ENCODE data around the gene TFF1. TPM values are rescaled to one million over a fixed set of nuclear protein-coding genes. Genes with fewer than 3 reads are reported as not detected.

TFF1 gene
- total RNA-seq, 4 donors from 2014 or later, result not detected

DNA sequence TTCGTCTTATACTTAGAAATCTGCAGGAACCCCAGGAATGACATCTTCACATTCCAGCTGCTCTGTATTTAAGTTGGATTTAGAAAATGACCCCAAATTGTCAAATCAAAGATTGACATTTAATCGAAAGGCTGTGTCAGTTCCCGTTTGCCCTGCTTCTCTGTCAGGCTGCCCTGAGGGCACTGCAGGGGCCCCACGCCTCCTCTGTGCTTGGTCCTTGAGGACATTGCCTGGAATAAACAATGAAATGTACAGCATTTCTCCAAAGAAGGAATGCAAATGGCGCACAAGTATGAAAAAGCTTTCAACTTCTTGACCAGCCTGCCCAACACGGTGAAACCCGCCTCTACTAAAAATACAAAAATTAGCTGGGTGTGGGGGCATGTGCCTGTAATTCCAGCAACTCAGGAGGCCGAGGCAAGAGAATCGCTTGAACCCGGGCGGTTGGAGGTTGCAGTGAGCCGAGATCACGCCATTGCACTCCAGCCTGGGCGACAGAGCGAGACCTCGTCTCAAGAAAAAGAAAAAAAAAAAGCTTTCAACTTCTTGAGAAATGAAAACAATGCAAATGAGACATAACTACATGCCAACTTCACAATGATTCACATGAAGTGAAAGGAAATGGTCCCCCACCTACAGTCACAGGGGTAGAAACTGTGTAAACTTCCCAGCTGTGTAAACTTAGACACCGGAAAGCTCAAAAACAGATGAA is 26.6 kb upstream of the TFF1 start:
- TF ChIP-seq, protein P1, sequence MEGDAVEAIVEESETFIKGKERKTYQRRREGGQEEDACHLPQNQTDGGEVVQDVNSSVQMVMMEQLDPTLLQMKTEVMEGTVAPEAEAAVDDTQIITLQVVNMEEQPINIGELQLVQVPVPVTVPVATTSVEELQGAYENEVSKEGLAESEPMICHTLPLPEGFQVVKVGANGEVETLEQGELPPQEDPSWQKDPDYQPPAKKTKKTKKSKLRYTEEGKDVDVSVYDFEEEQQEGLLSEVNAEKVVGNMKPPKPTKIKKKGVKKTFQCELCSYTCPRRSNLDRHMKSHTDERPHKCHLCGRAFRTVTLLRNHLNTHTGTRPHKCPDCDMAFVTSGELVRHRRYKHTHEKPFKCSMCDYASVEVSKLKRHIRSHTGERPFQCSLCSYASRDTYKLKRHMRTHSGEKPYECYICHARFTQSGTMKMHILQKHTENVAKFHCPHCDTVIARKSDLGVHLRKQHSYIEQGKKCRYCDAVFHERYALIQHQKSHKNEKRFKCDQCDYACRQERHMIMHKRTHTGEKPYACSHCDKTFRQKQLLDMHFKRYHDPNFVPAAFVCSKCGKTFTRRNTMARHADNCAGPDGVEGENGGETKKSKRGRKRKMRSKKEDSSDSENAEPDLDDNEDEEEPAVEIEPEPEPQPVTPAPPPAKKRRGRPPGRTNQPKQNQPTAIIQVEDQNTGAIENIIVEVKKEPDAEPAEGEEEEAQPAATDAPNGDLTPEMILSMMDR (IDR thresholded peaks at IDR 0.05), result no peak
- no peak for DNase-seq (ENCODE audit: low spot score)
- no peak for ATAC-seq (ENCODE audit: low FRiP score)

DNA sequence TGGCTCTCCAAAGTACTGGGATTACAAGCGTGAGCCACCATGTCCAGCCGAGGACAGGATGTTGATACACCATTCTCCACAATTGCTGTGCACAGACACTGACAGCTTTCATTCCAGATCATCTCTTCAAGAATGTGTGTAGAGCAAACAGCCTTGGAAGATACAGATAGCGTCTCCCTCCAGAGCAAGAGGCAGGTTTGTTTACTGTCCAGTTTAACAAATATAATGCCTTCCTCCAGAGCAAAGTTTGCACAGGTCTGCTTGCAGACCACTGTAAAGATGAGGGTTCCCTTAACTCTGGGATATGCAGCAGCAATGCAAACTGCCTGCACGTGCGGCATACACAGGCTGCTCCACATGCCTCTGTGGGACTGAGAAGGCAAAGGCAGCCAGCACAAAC is 25.0 kb upstream of the TFF1 start:
- DNase-seq (ENCODE audit: low spot score), result no peak
- no peak for ATAC-seq (ENCODE audit: low FRiP score)
- TF ChIP-seq, protein P1 (IDR thresholded peaks at IDR 0.05), result no peak

DNA sequence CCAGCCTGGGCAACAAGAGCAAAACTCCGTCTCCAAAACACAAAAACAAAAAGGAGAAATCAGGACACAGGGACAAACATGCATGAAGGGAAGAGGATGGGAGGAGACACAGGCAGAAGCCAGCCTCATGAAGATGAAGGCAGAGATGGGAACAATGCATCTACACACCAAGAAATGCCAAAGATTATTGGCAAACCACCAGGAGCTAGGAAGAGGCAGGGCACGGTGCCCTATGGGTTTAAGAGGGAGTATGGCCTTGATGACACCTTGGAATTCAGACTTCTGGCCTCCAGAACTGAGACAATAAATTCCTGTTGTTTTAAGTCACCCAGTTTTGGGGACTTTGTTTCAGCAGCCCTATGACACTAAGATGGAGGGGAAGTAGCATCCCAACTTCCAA is 24.4 kb upstream of the TFF1 start:
- ATAC-seq (ENCODE audit: low FRiP score) (no peak), DNase-seq (ENCODE audit: low spot score) (no peak)
- TF ChIP-seq, protein P1 (IDR thresholded peaks at IDR 0.05), result no peak

DNA sequence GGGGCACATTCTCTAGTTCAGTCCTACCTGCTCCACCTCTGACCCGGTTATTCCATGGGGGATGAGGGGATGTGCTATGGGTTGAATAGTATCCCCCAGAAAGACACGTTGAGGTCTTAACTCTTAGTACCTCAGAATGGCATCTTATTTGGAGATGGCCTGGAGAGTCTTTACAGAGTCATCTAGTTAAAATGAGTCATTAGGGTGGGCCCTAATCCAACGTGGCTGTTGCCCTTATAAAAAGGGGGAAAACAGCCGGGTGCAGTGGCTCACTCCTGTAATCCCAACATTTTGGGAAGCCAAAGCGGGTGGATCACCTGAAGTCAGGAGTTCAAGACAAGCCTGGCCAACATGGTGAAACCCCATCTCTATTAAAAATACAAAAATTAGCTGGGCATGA is 23.9 kb upstream of the TFF1 start:
- TF ChIP-seq, protein P1 (IDR thresholded peaks at IDR 0.05), result no peak
- DNase-seq (ENCODE audit: low spot score) (no peak), ATAC-seq (ENCODE audit: low FRiP score) (no peak)

DNA sequence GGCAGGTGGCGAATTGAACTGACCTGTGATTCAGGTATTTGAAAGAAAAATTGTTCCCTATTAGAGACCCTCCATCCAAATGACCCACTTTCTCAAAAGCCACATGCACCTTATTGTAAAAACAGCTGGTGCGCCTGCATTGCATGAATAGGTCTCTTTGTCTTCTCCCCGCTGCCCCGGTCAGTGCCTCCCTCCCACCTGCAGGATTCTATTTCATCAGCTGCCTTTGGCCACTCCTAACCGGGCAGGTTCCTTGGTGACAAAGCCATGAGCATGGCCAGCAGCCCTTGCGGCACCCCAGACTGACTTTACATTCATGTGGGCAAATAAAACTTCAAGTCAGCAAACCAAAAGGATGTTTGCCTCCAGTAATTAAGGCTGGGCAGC is 23.1 kb upstream of the TFF1 start:
- TF ChIP-seq, protein P1 (IDR thresholded peaks at IDR 0.05), result no peak
- ATAC-seq (ENCODE audit: low FRiP score) (no peak), DNase-seq (ENCODE audit: low spot score) (no peak)

DNA sequence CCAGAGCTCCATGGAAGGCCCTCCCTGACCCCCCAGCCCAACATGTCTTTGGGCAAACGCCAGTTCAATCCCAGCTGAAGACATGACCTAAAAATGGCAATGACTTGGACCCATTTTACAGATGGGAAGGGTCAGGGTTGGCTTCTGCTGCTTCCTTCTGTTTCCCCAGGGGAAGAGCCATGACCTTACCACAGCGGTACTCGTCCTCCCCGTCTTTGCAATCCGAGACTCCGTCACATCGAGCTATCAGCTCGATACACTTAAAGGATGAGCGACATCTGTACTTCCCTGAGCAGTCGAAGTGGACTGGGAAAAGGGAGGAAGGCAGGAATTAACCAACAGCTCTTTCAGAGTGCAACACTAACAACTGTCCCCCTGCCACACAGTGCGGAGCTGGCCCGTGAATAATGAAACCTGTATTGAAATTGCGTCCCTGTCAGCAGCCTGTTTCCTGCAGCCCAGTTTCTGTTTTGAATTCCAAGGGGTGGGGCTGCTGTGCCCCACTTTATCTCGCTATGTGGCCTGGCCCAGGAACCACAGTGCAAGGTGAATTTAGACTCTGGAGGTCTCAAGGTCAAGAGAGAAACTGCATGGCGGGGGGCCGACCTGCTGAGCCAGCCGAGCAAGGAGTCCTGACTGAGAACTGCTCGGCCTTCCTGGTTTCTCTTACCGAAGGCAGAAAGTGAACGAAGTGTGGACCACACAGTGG is 22.6 kb upstream of the TFF1 start:
- TF ChIP-seq, protein P1 (IDR thresholded peaks at IDR 0.05), result no peak
- no peak for ATAC-seq (ENCODE audit: low FRiP score)
- DNase-seq (ENCODE audit: low spot score), result no peak

DNA sequence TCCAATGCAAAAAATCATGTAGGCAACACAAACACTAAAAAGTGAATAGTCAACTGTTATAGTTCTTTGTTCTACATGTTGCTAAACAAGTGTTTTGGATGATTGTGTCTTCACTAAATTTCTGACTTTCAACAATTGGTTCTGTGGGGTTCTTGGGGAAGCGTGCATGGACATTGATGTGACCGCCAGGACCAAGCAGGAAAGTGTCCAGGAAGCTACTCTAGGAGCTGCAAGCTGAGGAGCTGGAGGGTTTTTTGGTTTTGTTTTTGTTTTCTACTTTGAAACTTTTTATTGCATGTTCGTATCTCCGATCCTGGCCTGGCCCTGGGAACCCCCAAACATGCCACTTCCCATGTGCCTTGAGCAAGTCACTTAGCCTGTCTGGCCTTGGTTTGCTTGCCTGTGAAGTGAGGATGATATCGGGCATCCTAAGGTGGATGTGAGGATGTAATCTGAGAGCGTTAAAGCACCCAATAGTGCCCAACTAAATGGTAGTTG is 21.6 kb upstream of the TFF1 start:
- no peak for DNase-seq (ENCODE audit: low spot score)
- no peak for ATAC-seq (ENCODE audit: low FRiP score)
- TF ChIP-seq, protein P1 (IDR thresholded peaks at IDR 0.05), result no peak
